HPDE6-E6E7 (cell line): Measurements from ENCODE around the gene ACVR1.
"Not testable (repeated sequence)": the region's sequence is repeated elsewhere in the genome, so short reads cannot be mapped to it uniquely, and the experiment has no call there.

Experiments
- DNase-seq: peaks from one replicate; pipeline ENCODE4 v3.0.0; 2011; ENCODE audit warnings: missing footprints; ENCODE audit errors: extremely low spot score

The ACVR1 gene

DNA sequence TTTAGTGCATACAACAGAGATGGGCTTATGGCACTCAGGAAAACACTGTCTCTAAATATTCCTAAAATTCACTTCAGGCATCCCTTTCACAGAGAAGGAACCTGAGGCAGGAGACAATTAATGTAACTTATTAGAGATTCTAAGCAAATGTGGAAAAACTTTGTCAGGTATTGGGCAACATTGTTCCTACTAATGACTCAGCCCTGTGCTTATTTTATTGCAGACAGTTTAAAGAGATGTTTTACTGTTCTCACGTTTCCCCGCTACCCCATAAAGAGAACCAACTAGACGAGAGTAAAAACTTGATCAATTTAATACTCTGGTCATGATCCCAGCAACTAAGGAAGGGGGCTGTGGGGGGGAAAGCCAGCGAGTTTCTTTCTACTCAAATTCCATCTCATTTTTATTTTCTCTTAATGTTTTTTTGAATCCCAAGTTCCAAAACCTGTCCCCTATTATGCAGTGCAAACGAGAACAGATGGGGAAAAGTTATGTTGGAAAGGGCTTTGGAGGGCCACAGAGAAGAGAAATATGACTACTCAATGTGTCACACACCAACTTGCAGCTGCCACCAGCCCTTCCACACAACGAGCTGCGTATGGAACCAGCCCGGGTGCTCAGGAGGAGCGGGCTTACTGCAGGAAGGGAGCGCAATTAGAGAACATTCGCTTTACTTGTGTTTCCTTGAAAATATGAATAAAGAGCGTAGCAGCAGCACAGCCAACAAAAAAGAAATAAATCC, 18.7 kb upstream of the ACVR1 start:
- DNase-seq, result no peak

DNA sequence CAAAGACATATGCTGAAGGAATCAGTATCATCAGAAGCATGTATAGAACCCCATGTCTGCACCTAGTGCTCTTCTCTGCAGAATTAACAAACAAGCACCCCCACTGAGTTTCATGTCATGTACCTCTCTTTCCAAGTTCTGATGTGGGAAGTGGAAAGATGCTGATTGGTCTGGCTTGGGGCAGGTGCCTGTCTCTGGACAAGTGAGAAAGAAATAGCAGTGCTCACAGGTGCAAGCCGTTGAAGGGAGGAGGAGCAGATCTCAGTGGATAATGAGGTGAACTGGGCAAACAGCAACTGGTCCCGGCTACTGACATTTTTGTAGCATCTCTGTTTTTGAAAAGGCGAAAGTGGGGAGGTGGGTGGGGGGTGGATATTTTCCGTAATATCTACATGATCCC, 17.5 kb upstream of the ACVR1 start:
- DNase-seq, result no peak

GRCh38 chr2:157891643-157892041, 15.5 kb upstream of the ACVR1 start:
- no peak for DNase-seq

- DNase-seq, result no peak
Observed at GRCh38 chr2:157890969-157891642, 15.0 kb upstream of the ACVR1 start.

DNA sequence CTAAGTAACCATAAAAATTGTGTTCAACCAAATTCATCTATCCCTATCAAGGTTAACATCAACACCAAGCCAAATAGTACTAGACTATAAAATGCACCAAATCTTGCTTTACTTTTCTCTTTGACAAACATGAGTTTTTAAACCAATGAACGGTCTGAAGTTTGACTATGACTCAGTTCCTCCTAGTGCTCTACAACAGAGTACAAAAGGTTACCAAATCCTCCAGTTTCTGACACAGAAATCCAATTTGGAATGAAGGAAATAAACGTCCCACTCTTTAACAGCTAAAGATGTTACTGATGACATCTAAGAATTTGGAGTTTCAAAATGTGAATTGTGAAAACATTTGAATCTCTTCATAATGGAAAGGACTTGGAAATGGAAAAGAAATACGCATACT, 11.8 kb upstream of the ACVR1 start:
- no peak for DNase-seq

DNA sequence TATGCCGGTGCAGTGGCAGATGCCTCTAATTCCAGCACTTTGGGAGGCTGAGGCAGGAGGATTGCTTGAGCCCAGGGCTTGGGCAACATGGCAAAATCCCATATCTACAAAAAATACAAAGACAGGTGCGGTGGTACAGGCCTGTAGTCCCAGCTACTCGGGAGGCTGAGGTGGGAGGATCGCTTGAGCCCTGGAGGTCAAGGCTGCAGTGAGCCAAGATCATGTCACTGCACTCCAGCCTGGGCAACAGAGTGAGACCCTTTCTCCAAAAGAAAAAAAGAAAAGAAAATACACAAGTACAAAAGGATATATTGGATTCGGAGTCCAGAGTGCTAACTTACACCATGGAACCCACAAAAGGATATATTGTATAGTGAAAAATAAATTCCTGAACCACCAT, 8.4 kb upstream of the ACVR1 start:
- not testable (repeated sequence) for DNase-seq

- no peak for DNase-seq
Observed at GRCh38 chr2:157880927-157881326, 4.8 kb upstream of the ACVR1 start.

- no peak for DNase-seq
Observed at GRCh38 chr2:157877761-157878400, 1.8 kb upstream of the ACVR1 start.

DNA sequence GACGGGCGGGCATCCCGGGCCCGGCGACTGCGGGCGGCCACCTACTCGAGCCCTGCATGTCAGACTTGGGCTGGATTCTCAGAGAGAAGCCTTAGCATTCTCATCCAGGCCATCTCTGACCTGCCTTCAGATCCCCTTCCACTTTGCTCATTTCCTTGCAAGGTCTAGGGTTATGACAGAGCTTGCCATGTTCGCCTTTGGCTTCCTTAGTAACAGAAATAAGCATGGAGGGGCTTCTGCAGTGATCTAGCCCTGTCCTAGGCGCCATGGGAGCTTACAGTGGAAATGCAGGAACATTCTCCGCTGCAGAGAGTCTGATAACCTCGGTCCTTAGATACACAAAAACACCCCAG, 632 bp upstream of the ACVR1 start:
- no peak for DNase-seq

DNA sequence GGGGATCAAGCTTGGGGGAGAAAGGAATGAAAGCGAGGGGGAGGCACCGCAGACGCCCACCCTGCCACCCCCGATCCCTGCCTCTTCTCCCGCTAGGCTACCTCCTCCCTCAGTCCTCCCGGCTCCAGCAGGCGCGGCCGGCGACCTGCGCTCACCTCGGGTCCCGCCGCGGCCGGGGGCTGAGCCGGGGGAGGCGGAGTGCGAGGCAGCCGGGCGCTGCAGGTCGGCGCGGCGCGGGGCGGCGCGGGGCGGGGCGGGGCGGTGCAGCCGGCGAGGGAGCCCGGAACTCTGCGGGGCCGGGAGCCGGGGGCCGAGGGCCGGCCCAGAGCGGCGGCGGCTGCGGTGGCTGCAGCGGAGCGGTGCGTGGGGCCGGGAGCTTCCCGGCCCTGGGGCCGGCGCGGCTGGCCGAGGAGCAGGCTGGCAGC, 477 bp downstream of the ACVR1 start:
- DNase-seq, result no peak

GRCh38 chr2:157874997-157875640, 1.0 kb downstream of the ACVR1 start:
- no peak for DNase-seq

- no peak for DNase-seq
Observed at GRCh38 chr2:157874348-157874747, 1.8 kb downstream of the ACVR1 start.

DNA sequence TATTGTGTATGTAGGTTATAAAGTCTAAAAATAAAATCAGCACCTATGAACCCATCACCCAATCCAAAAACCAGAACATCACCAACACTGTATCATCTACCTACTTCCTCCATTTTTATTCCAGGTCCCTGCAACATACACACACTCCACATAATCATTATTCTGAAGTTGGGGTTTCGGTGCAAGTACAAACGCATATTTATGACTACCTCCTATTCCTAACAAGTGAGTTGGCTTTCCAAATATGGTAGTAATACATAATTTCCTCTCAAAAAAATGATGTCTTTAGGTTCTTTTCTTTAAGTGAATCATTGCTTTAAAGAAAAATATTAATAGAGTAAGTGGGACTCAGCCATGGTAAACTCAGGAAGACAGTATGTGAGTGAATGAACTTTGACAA, 3.3 kb downstream of the ACVR1 start:
- DNase-seq, result no peak

DNA sequence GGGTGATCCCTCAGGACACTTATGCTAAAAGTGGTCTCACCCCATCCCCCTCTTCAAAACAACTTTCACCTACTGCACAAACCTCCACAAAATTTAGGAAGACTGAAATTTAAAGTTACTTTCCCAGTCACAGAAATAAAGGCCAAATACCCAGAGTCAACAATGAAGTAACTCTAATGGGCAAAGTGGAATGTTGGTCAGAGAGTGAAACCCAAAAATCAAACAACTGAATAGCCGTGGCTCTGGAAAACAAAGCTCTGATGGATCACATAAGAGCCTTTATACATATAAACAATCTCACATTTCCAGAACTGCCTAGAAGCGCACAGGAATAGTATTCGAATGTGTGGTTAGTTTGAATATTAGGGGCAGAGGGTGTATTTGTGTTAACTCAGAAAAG, 4.7 kb downstream of the ACVR1 start:
- no peak for DNase-seq

- no peak for DNase-seq
Observed at GRCh38 chr2:157868993-157869392, 7.1 kb downstream of the ACVR1 start.

GRCh38 chr2:157867703-157868102, 8.4 kb downstream of the ACVR1 start:
- no peak for DNase-seq

- DNase-seq, result no peak
Observed at GRCh38 chr2:157866666-157867642, 9.2 kb downstream of the ACVR1 start.

DNA sequence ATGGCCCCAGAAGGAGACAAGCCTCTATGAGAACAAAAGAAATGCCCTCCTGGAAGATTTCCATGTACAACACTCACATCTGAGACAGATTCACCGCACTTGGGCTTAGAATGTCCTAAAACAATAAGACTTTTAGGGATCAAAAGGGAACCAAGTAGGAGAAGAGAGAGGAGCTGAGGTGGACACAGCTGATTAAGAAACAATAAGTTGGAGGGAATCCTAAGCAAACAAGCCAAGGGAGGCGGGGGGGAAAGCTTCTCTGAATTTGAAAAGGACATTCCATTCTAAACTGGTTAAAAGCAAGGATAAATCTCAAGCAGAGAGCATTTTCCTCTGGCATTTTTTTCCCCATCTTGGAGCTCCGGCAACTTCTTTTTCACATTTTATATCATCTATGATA, 9.9 kb downstream of the ACVR1 start:
- no peak for DNase-seq

GRCh38 chr2:157864857-157865430, 11.2 kb downstream of the ACVR1 start:
- DNase-seq, result no peak

GRCh38 chr2:157858846-157859245, 17.3 kb downstream of the ACVR1 start:
- DNase-seq, result no peak

DNA sequence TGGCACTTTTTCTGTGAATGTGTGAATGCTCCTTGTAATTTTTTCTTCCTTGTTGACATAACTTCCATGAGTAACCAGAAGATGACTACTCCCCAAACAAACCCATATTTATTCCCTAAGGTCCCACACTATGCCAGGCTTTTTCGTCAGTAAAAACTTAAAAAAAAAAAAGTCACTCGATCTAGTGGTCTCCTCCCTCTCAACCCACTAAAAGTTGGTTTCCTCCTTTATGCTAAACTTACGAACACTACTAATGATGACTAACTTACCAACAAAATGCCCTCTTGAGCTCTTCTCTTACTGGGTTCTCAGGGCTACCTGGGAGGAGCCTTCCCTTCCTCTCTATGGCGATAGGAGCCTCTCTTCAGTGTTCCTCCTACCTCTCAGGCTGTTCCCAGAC, 18.2 kb downstream of the ACVR1 start:
- no peak for DNase-seq
